ENCODE data around the gene ZNF286A. TPM values are rescaled to one million over a fixed set of nuclear protein-coding genes. Genes with fewer than 3 reads are reported as not detected.
"Not testable (repeated sequence)": the region's sequence is repeated elsewhere in the genome, so short reads cannot be mapped to it uniquely, and the experiment has no call there.

ZNF286A gene
- total RNA-seq, 2 experiments from 2014 or later = 19.2 to 35.4 TPM

GRCh38 chr17:15733174-15733789 is 33.7 kb downstream of the ZNF286A start:
- CTCF ChIA-PET (ENCODE audit: unreplicated experiment); POLR2A ChIA-PET; intact Hi-C loops (cut with micrococcal nuclease; ENCODE audit: unreplicated experiment): not testable (repeated sequence)

GRCh38 chr17:15736578-15736977 is 37.0 kb downstream of the ZNF286A start:
- H3K4me2 ChIP-seq (ENCODE audit: low read length); H4K20me1 ChIP-seq (ENCODE audit: insufficient read depth, low read length); H3K4me3 ChIP-seq (ENCODE audit: low read depth, low read length, poor library complexity, severe bottlenecking); H3K79me2 ChIP-seq (ENCODE audit: insufficient read depth, low read depth, low read length); POLR2A ChIA-PET; H3K36me3 ChIP-seq (ENCODE audit: insufficient read depth, low read length); DNase-seq (ENCODE audit: low spot score); H3K27ac ChIP-seq (ENCODE audit: low read depth, low read length, poor library complexity, severe bottlenecking); CTCF ChIA-PET (ENCODE audit: unreplicated experiment); H3K9me3 ChIP-seq (ENCODE audit: low read length); H3K4me1 ChIP-seq (ENCODE audit: insufficient read depth, low read length, poor library complexity, severe bottlenecking); BruUV-seq (replicated peaks); H3K9me2 ChIP-seq (ENCODE audit: insufficient read depth, low read length); H2AFZ ChIP-seq (ENCODE audit: low read length); intact Hi-C loops (cut with micrococcal nuclease; ENCODE audit: unreplicated experiment): not testable (repeated sequence)

More at GRCh38 chr17:15733174-15733789, 33.7 kb downstream of the ZNF286A start:
- H3K27ac ChIP-seq (ENCODE audit: low read depth, low read length, poor library complexity, severe bottlenecking); H3K4me2 ChIP-seq (ENCODE audit: low read length); H2AFZ ChIP-seq (ENCODE audit: low read length); DNase-seq (ENCODE audit: low spot score); H3K9me3 ChIP-seq (ENCODE audit: low read length); BruUV-seq (replicated peaks); H4K20me1 ChIP-seq (ENCODE audit: insufficient read depth, low read length); H3K9me2 ChIP-seq (ENCODE audit: insufficient read depth, low read length); H3K4me3 ChIP-seq (ENCODE audit: low read depth, low read length, poor library complexity, severe bottlenecking); H3K4me1 ChIP-seq (ENCODE audit: insufficient read depth, low read length, poor library complexity, severe bottlenecking); H3K36me3 ChIP-seq (ENCODE audit: insufficient read depth, low read length); H3K79me2 ChIP-seq (ENCODE audit: insufficient read depth, low read depth, low read length): not testable (repeated sequence)

- Histone ChIP-seq H3K4me2 (ENCODE audit: low read length) (no peak overlapping the region), H4K20me1 (ENCODE audit: insufficient read depth, low read length) (no peaks in the 10 kb centered on the region), H3K36me3 (ENCODE audit: insufficient read depth, low read length) (no peaks in the 10 kb centered on the region), H2AFZ (ENCODE audit: low read length) (no peak overlapping the region), H3K79me2 (ENCODE audit: insufficient read depth, low read depth, low read length) (no peaks in the 10 kb centered on the region), H3K9me2 (ENCODE audit: insufficient read depth, low read length) (no peaks in the 10 kb centered on the region), H3K4me3 (ENCODE audit: low read depth, low read length, poor library complexity, severe bottlenecking) (no peak overlapping the region), H3K27ac (ENCODE audit: low read depth, low read length, poor library complexity, severe bottlenecking) (no peak overlapping the region), H3K4me1 (ENCODE audit: insufficient read depth, low read length, poor library complexity, severe bottlenecking) (no peaks in the 10 kb centered on the region), H3K9me3 (ENCODE audit: low read length) (no peaks in the 10 kb centered on the region)
- TF ChIP-seq, protein P1, sequence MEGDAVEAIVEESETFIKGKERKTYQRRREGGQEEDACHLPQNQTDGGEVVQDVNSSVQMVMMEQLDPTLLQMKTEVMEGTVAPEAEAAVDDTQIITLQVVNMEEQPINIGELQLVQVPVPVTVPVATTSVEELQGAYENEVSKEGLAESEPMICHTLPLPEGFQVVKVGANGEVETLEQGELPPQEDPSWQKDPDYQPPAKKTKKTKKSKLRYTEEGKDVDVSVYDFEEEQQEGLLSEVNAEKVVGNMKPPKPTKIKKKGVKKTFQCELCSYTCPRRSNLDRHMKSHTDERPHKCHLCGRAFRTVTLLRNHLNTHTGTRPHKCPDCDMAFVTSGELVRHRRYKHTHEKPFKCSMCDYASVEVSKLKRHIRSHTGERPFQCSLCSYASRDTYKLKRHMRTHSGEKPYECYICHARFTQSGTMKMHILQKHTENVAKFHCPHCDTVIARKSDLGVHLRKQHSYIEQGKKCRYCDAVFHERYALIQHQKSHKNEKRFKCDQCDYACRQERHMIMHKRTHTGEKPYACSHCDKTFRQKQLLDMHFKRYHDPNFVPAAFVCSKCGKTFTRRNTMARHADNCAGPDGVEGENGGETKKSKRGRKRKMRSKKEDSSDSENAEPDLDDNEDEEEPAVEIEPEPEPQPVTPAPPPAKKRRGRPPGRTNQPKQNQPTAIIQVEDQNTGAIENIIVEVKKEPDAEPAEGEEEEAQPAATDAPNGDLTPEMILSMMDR (conservative IDR thresholded peaks at IDR 0.05; ENCODE audit: low read length) = no peak
- TF ChIP-seq EZH2phosphoT487 (IDR thresholded peaks at IDR 0.05; ENCODE audit: borderline replicate concordance, low read depth, low read length) = no peak
- intact Hi-C loops (cut with micrococcal nuclease; ENCODE audit: unreplicated experiment) = no loop called here
- POLR2A ChIA-PET = no interaction called here
- no TSS peak for BruUV-seq (replicated peaks)
- DNase-seq (ENCODE audit: low spot score) = no peak
- CTCF ChIA-PET (ENCODE audit: unreplicated experiment) = no interaction called here
These were observed 38.5 kb downstream of the ZNF286A start for GRCh38 chr17:15738066-15738465.

GRCh38 chr17:15739259-15739658 is 39.7 kb downstream of the ZNF286A start:
- intact Hi-C loops (cut with micrococcal nuclease; ENCODE audit: unreplicated experiment); DNase-seq (ENCODE audit: low spot score); H3K9me2 ChIP-seq (ENCODE audit: insufficient read depth, low read length); POLR2A ChIA-PET; H2AFZ ChIP-seq (ENCODE audit: low read length); H3K4me1 ChIP-seq (ENCODE audit: insufficient read depth, low read length, poor library complexity, severe bottlenecking); H3K4me2 ChIP-seq (ENCODE audit: low read length); H4K20me1 ChIP-seq (ENCODE audit: insufficient read depth, low read length); H3K79me2 ChIP-seq (ENCODE audit: insufficient read depth, low read depth, low read length); H3K4me3 ChIP-seq (ENCODE audit: low read depth, low read length, poor library complexity, severe bottlenecking); H3K27ac ChIP-seq (ENCODE audit: low read depth, low read length, poor library complexity, severe bottlenecking); H3K36me3 ChIP-seq (ENCODE audit: insufficient read depth, low read length); H3K9me3 ChIP-seq (ENCODE audit: low read length); BruUV-seq (replicated peaks); CTCF ChIA-PET (ENCODE audit: unreplicated experiment): not testable (repeated sequence)

DNA sequence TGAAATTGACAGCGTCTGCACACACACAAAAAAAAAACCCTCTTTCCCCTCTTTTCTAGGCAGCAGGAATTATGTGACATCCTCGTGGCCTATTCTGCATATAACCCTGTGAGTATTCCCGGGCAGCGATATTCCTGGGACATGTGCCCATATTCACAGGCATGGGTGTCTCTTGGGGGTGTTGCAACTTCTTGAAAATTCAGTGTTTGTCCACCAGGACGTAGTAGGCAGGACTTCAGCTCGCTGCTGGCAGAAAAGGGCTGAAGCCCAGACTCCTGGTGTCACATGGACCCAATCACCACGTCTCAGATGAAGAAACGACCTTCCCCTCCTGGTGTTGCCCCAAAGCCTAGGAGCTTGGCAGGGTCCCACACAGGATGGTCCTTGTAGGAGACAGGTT is 40.5 kb downstream of the ZNF286A start:
- H4K20me1 ChIP-seq (ENCODE audit: insufficient read depth, low read length); H3K36me3 ChIP-seq (ENCODE audit: insufficient read depth, low read length); H3K4me1 ChIP-seq (ENCODE audit: insufficient read depth, low read length, poor library complexity, severe bottlenecking); H3K4me3 ChIP-seq (ENCODE audit: low read depth, low read length, poor library complexity, severe bottlenecking); H2AFZ ChIP-seq (ENCODE audit: low read length); H3K9me3 ChIP-seq (ENCODE audit: low read length); H3K79me2 ChIP-seq (ENCODE audit: insufficient read depth, low read depth, low read length); POLR2A ChIA-PET; CTCF ChIA-PET (ENCODE audit: unreplicated experiment); BruUV-seq (replicated peaks); H3K27ac ChIP-seq (ENCODE audit: low read depth, low read length, poor library complexity, severe bottlenecking); H3K4me2 ChIP-seq (ENCODE audit: low read length); intact Hi-C loops (cut with micrococcal nuclease; ENCODE audit: unreplicated experiment); DNase-seq (ENCODE audit: low spot score); H3K9me2 ChIP-seq (ENCODE audit: insufficient read depth, low read length): not testable (repeated sequence)

Measured in OCI-LY7 (cell line).